ENCODE results near the gene ATF5.

Gene ATF5

GRCh38 chr19:49884109-49884508 is 44.9 kb upstream of the ATF5 start:
- H3K27ac ChIP-seq = no peak overlapping the region
- no peak for TF ChIP-seq CTCF (conservative IDR thresholded peaks at IDR 0.05)

GRCh38 chr19:49884760-49885159 is 44.2 kb upstream of the ATF5 start:
- H3K27ac ChIP-seq = no peak overlapping the region
- no peak for TF ChIP-seq CTCF (conservative IDR thresholded peaks at IDR 0.05)

- no peak for TF ChIP-seq CTCF (conservative IDR thresholded peaks at IDR 0.05)
- no peak overlapping the region for H3K27ac ChIP-seq
These were observed 41.9 kb upstream of the ATF5 start for GRCh38 chr19:49887037-49887664.

GRCh38 chr19:49887665-49888509 is 41.1 kb upstream of the ATF5 start:
- no peak overlapping the region for H3K27ac ChIP-seq
- TF ChIP-seq CTCF (conservative IDR thresholded peaks at IDR 0.05) = no peak

- TF ChIP-seq CTCF (conservative IDR thresholded peaks at IDR 0.05) = no peak
- H3K27ac ChIP-seq = no peak overlapping the region
These were observed 40.5 kb upstream of the ATF5 start for GRCh38 chr19:49888510-49888824.

- no peak for TF ChIP-seq CTCF (conservative IDR thresholded peaks at IDR 0.05)
- H3K27ac ChIP-seq = no peak overlapping the region
These were observed 39.8 kb upstream of the ATF5 start for GRCh38 chr19:49889038-49889686.

GRCh38 chr19:49889687-49890348 is 39.2 kb upstream of the ATF5 start:
- no peak overlapping the region for H3K27ac ChIP-seq
- TF ChIP-seq CTCF (conservative IDR thresholded peaks at IDR 0.05) = peak; percentile 71
